GM21576 (cell line): ENCODE measurements around the gene BACH1.
A peak's percentile ranks its signal among the peaks of the same experiment; 100 is the strongest.

Experiments used
- ATAC-seq: cut with Tn5 transposase; IDR thresholded peaks from one replicate; pipeline ENCODE4 v1.9.1; 2021; ENCODE audit warnings: mild to moderate bottlenecking, moderate library complexity; ENCODE audit not compliant: unreplicated experiment

Gene BACH1

DNA sequence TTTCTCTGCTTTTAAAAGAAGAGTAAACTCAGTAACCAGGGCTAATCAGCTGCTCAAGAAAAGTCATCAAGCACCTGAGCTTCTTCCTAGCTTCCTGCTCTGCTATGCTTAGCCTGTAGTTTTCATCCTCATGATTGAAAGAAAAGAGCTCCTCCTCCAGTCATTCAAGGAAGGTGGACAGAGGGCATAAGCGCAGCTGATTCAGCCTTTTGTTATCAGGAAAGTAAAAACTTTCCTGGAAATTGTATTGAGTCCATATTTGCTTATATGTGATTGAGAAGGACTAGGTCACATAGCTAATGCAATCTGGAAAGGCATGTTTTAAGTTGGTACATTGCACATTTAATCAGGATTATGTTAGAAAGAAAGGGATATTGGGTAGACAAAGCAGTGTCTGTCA, 8.5 kb upstream of the BACH1 start:
- ATAC-seq = no peak

DNA sequence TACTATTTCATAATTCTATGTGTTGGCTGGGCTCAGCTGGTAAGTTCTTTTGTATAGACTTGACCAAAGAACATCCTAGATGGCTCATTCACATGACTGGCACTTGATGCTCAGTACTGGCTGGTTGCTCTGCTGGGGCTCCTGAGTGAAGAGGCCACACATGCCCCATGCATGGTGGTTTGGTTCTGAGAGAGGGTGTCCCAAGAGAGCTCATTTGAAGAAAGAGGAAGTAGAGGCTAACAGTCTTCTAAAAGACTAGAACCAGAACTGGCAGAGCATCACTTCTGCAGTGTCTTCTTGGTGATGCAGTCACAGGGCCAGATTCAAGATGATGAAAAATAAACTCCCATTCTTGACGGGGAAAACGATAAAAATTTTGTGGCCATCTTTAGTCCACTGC, 5.2 kb upstream of the BACH1 start:
- ATAC-seq = peak; percentile 76

DNA sequence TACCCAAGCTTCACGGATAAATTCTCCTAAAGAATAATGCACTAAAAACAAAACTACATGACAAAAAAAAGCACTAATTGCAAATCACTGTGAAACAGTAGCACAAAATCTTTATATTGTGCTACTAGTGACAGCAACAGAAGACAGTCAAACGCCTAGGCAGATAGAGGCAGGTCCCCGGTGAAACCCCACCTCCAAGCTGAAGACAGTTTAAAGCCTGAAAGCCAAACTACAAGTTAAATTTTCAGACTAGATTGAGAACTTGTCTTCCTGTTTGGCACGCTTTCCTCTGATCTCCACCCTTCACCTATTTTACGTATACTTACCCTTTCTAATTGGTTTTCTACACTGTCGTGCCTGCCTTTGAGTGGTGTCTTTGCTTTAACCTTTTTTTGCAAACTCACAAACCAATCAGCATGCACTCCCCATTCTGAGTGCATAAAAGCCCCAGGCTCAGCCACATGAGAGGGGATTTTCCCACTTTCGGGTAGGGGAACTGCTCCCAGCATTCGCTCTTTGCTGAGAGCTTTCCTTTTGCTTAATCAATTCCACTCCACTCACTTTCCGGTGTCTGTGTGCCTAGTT, 3.6 kb upstream of the BACH1 start:
- ATAC-seq = no peak

DNA sequence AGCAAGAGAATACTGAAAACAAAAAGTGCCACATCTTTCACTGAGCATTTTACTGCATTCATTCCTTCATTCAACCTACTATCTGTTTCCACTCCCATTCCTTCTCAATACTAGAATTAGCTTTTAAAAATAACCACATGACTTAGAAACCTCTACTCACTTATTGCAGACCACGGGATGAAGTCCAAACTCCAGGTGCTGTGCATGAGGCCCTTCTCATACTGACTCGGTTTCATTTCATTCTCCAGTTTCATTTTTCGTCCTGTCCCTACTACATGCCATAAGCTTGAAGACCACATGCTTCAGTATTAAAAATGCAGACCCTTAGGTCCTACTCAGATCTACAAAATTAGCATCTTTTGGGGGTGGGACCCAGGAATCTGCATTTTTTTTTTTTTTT, 2.3 kb upstream of the BACH1 start:
- ATAC-seq = no peak

DNA sequence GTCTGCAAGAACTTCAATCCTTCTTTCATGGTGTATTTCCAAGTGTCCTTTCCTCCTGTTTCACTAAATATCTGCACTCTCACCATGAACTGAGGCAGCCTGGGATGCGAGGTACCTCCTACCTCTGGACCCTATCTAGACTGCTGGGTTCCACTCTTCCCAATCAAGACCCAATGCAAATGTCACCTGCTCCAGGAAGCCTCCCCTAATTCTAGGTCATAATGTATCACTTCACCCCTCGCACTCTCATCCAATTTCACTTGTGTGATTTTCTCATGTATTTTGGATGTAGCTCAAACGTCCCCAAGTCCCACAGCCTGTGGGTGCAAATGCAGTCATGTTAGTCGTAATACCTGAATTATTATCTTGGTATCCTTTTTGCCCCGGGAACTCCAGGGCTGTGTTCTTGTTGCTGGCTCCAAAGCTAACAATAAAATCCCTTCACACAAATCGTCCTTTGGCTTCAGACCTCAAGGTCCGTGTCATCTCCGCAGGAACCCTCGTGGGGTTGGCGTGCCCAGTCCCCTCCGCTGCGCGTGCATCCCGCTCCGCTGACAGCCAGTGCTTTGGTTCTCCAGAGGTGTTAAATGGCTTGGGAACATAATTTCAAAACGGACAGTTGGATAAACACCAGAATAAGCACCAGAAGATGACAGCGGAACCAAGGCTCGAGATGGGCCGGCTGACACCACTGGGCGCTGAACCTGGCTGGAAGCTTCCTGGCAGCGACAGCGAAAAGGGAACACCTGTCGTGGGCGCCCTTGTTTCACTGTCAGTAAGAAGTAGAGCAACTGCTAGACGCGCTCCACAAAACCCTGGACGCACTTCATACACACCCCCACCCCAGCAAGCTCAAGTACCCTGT, 1.0 kb upstream of the BACH1 start:
- ATAC-seq = no peak

DNA sequence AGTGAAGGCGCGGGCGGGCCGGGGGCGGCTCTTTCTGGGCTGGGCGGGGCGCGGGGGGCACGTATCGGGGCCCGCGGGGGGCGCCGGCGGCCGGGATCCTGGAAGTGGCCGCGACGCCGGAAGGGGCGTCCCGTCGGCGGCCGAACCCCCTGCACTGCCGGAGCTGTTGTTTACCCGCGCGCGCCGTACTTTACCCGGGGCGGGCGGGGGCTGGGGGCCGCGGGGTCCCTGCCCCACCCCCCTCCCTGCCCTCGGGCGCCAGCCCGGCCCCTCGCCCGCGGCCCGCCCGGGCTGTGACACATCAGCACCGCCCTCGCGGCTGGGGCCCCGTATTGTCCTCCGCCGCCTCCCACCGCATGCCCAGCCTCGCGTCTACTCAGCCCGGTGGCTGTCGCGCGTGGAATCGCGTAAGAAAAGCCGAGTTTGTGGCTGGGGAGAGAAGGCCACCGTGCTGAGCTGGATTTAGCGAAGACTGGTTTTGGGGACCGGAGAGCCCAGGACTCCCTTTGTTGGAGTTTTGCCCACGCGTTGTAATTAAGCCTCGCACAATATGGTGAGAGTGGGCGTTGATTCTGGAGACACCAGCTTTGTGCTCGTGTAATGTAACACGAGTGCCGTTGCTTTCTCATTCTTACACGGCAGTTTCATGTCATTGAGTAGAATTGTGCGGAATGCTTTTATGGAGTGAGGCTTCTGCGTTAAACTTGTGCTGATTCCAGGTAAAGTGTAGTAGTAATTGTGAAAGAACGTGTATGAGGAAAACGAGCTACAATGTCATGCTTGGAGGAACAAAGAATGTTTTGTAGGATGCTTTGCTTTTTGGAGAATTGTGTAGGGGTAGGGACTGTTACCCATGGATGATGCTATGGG, 559 bp downstream of the BACH1 start:
- ATAC-seq = no peak

DNA sequence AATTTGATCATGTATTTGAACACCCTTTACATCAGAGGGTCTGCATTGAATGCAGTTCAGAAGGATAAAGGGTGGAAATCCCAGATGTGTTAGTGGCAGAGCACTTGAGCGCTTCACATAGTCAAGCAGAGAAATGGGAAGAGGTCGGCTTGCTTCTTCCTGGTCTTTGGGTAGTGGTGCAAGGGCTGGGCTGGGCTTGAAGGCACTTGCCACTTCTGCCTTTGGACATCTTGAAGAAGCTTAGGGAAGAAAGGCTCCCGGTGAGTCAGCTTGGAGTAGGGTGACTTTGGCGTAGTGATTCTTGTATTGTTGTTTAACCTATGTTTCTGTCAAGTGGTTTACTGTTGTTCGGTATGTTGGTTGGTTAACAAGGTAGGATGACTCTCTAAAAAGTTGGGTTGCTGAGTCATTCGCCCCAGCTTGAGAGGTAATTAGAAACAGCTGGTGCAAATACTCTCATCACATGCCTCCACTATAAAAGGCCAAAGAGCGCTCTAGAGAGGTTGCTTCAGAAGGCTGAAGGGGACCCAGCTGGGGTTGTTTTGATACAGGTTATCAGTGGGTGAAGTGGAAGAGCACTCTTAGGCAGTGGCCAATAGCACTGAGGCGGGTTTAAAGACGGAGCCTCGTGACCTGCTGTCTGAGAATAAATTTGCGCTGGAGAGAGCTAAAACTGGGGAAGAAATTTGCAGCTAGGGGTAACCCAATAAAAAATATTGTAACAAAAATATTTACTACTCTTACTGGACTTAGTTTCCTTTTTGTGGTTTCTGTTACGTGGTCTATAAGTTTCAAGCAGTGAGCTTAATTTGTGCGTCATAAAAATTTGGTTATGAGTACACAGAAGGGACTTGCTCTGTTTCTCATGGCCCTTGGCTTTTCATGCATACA, 1.4 kb downstream of the BACH1 start:
- ATAC-seq = peak; percentile 70

GRCh38 chr21:29300807-29301138, 2.1 kb downstream of the BACH1 start:
- ATAC-seq = no peak

DNA sequence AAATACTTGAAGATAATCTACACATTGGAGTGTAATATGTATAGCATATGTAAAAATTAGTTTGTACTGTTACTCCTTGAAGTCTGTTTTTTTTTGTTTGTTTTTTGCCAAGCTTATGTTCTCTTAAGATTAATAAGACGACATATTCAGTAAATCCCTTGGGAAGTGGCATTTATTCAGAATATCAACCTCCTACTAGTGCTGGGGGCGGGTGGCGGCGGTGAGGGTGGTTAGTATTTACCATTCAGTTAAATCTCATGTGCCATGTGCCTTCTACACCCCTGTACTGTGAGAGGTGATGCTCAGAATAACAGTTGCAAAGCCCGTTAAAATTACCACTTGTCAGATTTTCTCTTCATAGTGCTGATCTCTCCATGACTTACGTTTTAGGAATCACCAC, 3.0 kb downstream of the BACH1 start:
- no peak for ATAC-seq

DNA sequence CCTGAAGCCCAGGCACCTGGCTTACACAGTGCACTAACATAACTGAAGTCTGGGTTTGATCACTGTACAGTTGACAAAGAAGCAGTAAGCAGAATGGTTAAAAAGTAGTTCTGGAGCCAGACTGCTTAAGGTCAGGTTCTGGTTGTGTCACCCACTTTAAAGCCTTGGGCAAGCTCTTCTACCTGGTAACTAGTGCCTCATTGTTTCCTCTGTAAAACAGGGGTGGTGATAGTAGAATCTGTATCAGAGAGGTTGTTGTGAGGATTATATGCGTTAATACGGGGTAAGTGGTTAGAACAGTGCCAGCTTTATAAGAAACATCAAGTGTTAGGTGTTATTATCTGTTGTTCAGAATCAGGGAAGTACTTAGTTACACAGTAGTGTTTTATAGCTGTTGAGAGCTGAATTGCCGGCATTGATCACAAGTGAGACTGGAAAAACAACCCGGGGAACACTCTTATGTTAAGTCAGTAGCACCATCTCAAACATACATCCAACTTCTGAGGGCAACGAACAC, 3.7 kb downstream of the BACH1 start:
- ATAC-seq = no peak

- no peak for ATAC-seq
Measured at GRCh38 chr21:29303288-29303687, 4.6 kb downstream of the BACH1 start.

- ATAC-seq = no peak
Measured at GRCh38 chr21:29304597-29304996, 5.9 kb downstream of the BACH1 start.

DNA sequence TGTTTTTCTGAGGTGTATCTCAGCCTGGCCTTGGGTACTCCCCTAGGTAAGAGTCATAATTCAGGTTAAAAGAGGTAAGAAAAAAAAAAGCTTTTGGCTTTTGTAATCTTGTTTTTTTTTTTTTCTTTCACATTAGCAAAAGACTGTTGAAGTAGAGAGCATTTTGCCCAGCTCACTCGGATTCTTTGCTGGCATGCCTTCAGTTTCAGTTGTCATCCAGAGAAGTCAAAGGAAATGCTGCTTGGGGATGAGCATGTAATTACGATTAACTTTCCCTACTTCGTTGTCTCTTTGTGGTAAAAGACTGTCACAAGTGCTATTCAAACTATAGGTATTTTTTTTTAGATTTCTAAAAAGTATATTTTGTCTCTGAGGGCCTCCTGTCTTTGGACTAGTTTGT, 6.3 kb downstream of the BACH1 start:
- ATAC-seq = no peak

DNA sequence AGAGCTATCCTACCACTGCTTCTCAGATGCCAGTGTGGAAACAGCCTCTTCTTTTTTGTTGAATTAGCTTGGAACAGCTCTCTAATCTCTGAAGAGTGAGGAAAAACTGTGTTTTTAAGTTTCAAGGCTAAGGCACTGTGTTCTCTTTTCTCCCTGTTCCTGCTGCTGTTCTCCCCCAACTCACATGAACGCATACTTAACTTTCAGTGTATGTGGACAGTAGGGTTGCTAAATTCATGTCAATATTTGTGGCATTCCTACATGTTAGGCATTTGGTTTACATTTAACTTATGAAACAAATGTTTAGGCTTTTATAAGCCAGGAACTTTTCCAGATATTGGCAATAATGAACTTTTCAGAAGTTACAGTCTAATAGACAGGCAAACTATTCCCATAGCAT, 6.8 kb downstream of the BACH1 start:
- ATAC-seq = no peak

DNA sequence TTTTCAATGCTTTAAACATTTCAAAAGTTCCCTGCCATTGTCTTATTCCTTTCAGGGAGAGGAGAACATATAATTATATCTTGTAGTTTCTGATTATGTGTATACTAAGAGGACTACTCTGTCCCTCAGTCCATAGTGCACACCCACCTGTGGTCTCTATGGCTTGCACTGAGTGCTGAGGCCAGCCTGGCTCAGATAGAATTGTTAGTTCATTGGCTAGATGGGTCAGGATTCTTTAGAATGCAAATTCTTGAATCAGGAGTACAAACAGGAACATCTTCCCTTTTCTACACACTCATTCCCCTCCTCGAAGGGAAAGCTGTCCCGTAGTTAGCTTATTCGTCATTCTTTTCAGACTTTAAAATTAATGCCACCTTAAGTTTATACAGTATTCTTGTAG, 8.2 kb downstream of the BACH1 start:
- no peak for ATAC-seq

- no peak for ATAC-seq
Measured at GRCh38 chr21:29307718-29308455, 9.2 kb downstream of the BACH1 start.

GRCh38 chr21:29308456-29308783, 9.7 kb downstream of the BACH1 start:
- no peak for ATAC-seq

DNA sequence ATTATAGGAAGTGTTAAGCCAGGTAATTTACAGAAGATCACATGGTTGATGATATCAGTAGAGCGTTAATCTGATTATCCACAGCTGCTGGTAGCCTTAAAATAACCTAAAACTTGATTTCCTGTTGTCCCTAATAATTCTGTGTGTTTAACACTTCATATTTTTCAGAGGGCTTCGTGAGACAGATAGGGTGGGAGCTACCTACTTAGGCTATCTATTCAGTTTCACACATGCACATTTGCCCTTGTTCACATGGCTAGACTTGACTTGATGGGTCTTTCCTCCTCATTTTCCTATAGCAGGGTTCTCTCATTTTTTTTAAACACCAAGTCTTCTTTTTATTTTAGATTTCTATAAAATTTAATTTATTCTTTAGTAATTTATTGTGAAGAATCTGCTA, 11.0 kb downstream of the BACH1 start:
- ATAC-seq = no peak

- no peak for ATAC-seq
Measured at GRCh38 chr21:29311802-29312201, 13.1 kb downstream of the BACH1 start.

- no peak for ATAC-seq
Measured at GRCh38 chr21:29312981-29313380, 14.3 kb downstream of the BACH1 start.
